HepG2 (cell line): ENCODE data around the gene FAT1. TPM values are rescaled to one million over a fixed set of nuclear protein-coding genes. Genes with fewer than 3 reads are reported as not detected.

ENCODE experiments used
- AHR ChIP-seq: IDR thresholded peaks from 2 replicates; pipeline ENCODE4 v1.6.1; 2018; ENCODE audit warnings: missing genetic modification reagents, missing compliant biosample characterization
- FOXO1 ChIP-seq: sonication (generic); formaldehyde crosslinking; IDR thresholded peaks from 2 replicates; pipeline ENCODE4 v1.4.0; 2020; ENCODE audit warnings: missing genetic modification reagents
- HES4 ChIP-seq: sonication (generic); formaldehyde crosslinking; IDR thresholded peaks from 2 replicates; pipeline ENCODE4 v1.9.0; 2021; ENCODE audit warnings: mild to moderate bottlenecking, missing genetic modification reagents, borderline replicate concordance
- JUNB ChIP-seq: sonication (generic); formaldehyde crosslinking; IDR thresholded peaks from 2 replicates; pipeline ENCODE4 v1.8.0; 2022; ENCODE audit warnings: missing genetic modification reagents, mild to moderate bottlenecking, borderline replicate concordance
- KLF16 ChIP-seq, 2 experiments: sonication (generic) in 1 of 2; formaldehyde crosslinking in 1 of 2; IDR thresholded peaks; 2 replicates each; pipeline versions ENCODE4 v1.6.1 to v1.8.0; 2016 to 2023; ENCODE audit warnings: missing genetic modification reagents in 2 of 2, missing compliant biosample characterization in 1 of 2
- MAFG ChIP-seq: sonication (generic); formaldehyde crosslinking; IDR thresholded peaks from 2 replicates; pipeline ENCODE4 v1.5.1; 2020; ENCODE audit warnings: mild to moderate bottlenecking, missing genetic modification reagents
- MIXL1 ChIP-seq: IDR thresholded peaks from 2 replicates; pipeline ENCODE4 v1.6.1; 2016
- NCOA5 ChIP-seq: sonication (generic); formaldehyde crosslinking; IDR thresholded peaks from 2 replicates; pipeline ENCODE4 v1.4.0; 2020; ENCODE audit warnings: missing genetic modification reagents
- RFXAP ChIP-seq: sonication (generic); formaldehyde crosslinking; IDR thresholded peaks from 2 replicates; pipeline ENCODE4 v1.4.0; 2020; ENCODE audit warnings: missing genetic modification reagents, borderline replicate concordance
- SAFB2 ChIP-seq: sonication (generic); formaldehyde crosslinking; IDR thresholded peaks from 2 replicates; pipeline ENCODE4 v1.5.1; 2020; ENCODE audit warnings: missing genetic modification reagents, low read depth, mild to moderate bottlenecking, borderline replicate concordance
- THAP11 ChIP-seq: IDR thresholded peaks from 2 replicates; pipeline ENCODE4 v1.6.1; 2016; ENCODE audit warnings: missing biosample characterization, missing genetic modification reagents
- ZNF101 ChIP-seq: sonication (generic); formaldehyde crosslinking; IDR thresholded peaks from 2 replicates; pipeline ENCODE4 v1.4.0; 2020; ENCODE audit warnings: mild to moderate bottlenecking, low read depth, missing genetic modification reagents, borderline replicate concordance
- ZNF326 ChIP-seq: sonication (generic); formaldehyde crosslinking; IDR thresholded peaks from 2 replicates; pipeline ENCODE4 v1.4.0; 2020; ENCODE audit warnings: missing genetic modification reagents, borderline replicate concordance
- ZNF44 ChIP-seq: sonication (generic); formaldehyde crosslinking; IDR thresholded peaks from 2 replicates; pipeline ENCODE4 v1.5.1; 2020; ENCODE audit warnings: mild to moderate bottlenecking, missing genetic modification reagents
- ZNF678 ChIP-seq: sonication (generic); formaldehyde crosslinking; IDR thresholded peaks from 2 replicates; pipeline ENCODE4 v1.4.0; 2020; ENCODE audit warnings: mild to moderate bottlenecking, missing genetic modification reagents
- ZNF788 ChIP-seq: sonication (generic); formaldehyde crosslinking; IDR thresholded peaks from 2 replicates; pipeline ENCODE4 v1.5.0; 2020; ENCODE audit warnings: mild to moderate bottlenecking, missing genetic modification reagents, borderline replicate concordance
- polyA plus RNA-seq, 8 experiments: library from polyadenylated mRNA; depleted of rRNA in 3 of 8; stranded (reverse) in 7 of 8; unstranded in 1 of 8; fragments of >200 nt; fragmentation: Illumina TruSeq in 4 of 8; extraction: Trizol in 4 of 8; gene quantifications; 2 replicates each; pipeline versions ENCODE4 v1.2.1 to v1.2.3, GENCODE V29; 2011 to 2016; ENCODE audit warnings: low read depth in 4 of 8, missing spikeins in 1 of 8, mixed read lengths in 1 of 8; ENCODE audit not compliant: insufficient read depth in 1 of 8
- total RNA-seq, 5 experiments: library from RNA; depleted of rRNA; stranded (reverse); fragments of >200 nt; fragmentation: Illumina TruSeq; extraction: Trizol; gene quantifications; 2 replicates each; pipeline ENCODE4 v1.2.3, GENCODE V29; 2016; ENCODE audit warnings: low read depth in 1 of 5
- TF ChIP-seq, protein P1 (sequence below): sonication (generic); formaldehyde crosslinking; IDR thresholded peaks from 2 replicates; pipeline ENCODE4 v1.4.0; 2020; ENCODE audit warnings: missing genetic modification reagents
- TF ChIP-seq, protein P2 (sequence below): sonication (generic); formaldehyde crosslinking; IDR thresholded peaks from 2 replicates; pipeline ENCODE4 v1.4.0; 2020; ENCODE audit warnings: missing genetic modification reagents
- TF ChIP-seq, protein P3 (sequence below): sonication (generic); formaldehyde crosslinking; IDR thresholded peaks from 2 replicates; pipeline ENCODE4 v1.8.1; 2022; ENCODE audit warnings: mild to moderate bottlenecking, missing genetic modification reagents

The FAT1 gene
- total and polyA plus RNA-seq, 2 of the 13 experiments (the other 11 are each of a cell fraction or from before 2014, with no cell fraction given) = 185 to 216 TPM

DNA sequence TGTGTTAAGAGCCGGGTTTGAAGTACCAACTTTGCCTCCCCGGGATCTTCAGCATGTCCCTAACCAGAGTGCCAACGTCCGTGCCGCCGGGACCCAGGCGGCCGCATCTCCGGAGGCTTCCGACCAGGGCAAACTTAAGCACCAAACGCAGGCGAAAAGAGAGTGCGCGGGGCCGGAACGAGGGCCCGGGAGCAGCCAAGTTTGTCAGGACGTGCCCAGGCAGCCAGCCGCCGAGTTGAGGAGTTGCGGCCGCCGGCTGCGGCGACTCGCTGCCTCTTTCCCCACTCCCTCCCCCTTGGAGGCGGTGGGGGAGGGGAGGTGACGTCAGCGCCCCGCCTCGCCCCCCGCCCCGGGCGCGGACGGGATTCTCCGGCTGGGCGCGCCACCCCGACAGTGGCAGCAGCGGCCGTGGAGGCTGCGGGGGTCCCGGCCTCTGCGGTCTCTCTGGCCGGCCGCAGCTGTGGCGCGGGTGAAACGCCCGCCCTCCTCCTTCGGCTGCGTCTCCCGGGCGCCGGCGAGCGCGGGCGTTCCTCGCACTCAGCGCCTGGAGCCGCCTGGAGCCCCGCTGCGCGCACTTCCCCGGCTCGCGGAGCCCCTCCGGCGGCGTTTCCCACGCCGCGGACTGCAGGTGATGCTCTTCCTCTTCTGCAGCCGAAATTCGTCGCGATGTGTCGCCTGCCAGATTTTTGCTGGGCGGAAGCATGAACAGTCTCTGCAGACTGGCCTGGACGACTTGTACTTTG is 2.9 kb upstream of the FAT1 start (continued):
- no peak for TF ChIP-seq HES4 (CRISPR knock-in tag)
- TF ChIP-seq JUNB = no peak
- peak in 1 of 2 experiments; percentile 92; a peak in 2 of 4 replicates for TF ChIP-seq KLF16 (CRISPR knock-in tag; IDR thresholded peaks at IDR 0.05)
- TF ChIP-seq ZNF44 (CRISPR knock-in tag) = no peak
- TF ChIP-seq ZNF678 (CRISPR knock-in tag) = 0 out of 2 replicates have a peak, but pooled peaks have one; percentile 72
- no peak for TF ChIP-seq NCOA5 (CRISPR knock-in tag)
- TF ChIP-seq MAFG (CRISPR knock-in tag) = no peak
- peak; percentile 82; the same call in 1 of the 2 replicates for TF ChIP-seq ZNF788 (CRISPR knock-in tag)
- peak; percentile 66 for TF ChIP-seq FOXO1 (CRISPR knock-in tag)
- TF ChIP-seq, protein P1, sequence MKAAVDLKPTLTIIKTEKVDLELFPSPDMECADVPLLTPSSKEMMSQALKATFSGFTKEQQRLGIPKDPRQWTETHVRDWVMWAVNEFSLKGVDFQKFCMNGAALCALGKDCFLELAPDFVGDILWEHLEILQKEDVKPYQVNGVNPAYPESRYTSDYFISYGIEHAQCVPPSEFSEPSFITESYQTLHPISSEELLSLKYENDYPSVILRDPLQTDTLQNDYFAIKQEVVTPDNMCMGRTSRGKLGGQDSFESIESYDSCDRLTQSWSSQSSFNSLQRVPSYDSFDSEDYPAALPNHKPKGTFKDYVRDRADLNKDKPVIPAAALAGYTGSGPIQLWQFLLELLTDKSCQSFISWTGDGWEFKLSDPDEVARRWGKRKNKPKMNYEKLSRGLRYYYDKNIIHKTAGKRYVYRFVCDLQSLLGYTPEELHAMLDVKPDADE (CRISPR knock-in tag) = no peak
- TF ChIP-seq, protein P2, sequence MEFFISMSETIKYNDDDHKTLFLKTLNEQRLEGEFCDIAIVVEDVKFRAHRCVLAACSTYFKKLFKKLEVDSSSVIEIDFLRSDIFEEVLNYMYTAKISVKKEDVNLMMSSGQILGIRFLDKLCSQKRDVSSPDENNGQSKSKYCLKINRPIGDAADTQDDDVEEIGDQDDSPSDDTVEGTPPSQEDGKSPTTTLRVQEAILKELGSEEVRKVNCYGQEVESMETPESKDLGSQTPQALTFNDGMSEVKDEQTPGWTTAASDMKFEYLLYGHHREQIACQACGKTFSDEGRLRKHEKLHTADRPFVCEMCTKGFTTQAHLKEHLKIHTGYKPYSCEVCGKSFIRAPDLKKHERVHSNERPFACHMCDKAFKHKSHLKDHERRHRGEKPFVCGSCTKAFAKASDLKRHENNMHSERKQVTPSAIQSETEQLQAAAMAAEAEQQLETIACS (CRISPR knock-in tag) = peak; percentile 29; the same call in 1 of the 2 replicates
- no peak for TF ChIP-seq AHR
- peak; percentile 94; the same call in 1 of the 2 replicates for TF ChIP-seq SAFB2 (CRISPR knock-in tag)
- no peak for TF ChIP-seq ZNF101 (CRISPR knock-in tag)
- TF ChIP-seq, protein P3, sequence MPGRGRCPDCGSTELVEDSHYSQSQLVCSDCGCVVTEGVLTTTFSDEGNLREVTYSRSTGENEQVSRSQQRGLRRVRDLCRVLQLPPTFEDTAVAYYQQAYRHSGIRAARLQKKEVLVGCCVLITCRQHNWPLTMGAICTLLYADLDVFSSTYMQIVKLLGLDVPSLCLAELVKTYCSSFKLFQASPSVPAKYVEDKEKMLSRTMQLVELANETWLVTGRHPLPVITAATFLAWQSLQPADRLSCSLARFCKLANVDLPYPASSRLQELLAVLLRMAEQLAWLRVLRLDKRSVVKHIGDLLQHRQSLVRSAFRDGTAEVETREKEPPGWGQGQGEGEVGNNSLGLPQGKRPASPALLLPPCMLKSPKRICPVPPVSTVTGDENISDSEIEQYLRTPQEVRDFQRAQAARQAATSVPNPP = peak; percentile 71; the same call in 1 of the 2 replicates
- no peak for TF ChIP-seq RFXAP
- no peak for TF ChIP-seq ZNF326
- TF ChIP-seq MIXL1 (CRISPR knock-in tag) = peak; percentile 72; the same call in 1 of the 2 replicates
- peak; percentile 64 for TF ChIP-seq THAP11 (CRISPR knock-in tag)
